HUDEP-2 (cell line): ENCODE data around the gene PTTG2.

ENCODE experiments used
- DNase-seq, 76 experiments: peaks; one replicate each; lab custom pipeline; 2025; ENCODE audit not compliant: unreplicated experiment in 76 of 76; lab: John Stamatoyannopoulos, UW

Gene PTTG2

GRCh38 chr4:37982736-37983135 is 22.5 kb downstream of the PTTG2 start:
- DNase-seq, result no peak

GRCh38 chr4:37983951-37984350 is 23.8 kb downstream of the PTTG2 start:
- no peak for DNase-seq

- no peak for DNase-seq
Measured at GRCh38 chr4:37985730-37986275, 25.6 kb downstream of the PTTG2 start.

- DNase-seq, result no peak
Measured at GRCh38 chr4:37988670-37989069, 28.5 kb downstream of the PTTG2 start.

GRCh38 chr4:37989398-37990260 is 29.4 kb downstream of the PTTG2 start:
- DNase-seq, result no peak

GRCh38 chr4:37990731-37991245 is 30.6 kb downstream of the PTTG2 start:
- DNase-seq, result no peak

GRCh38 chr4:37991623-37992410 is 31.6 kb downstream of the PTTG2 start:
- no peak for DNase-seq

GRCh38 chr4:37993806-37994205 is 33.6 kb downstream of the PTTG2 start:
- no peak for DNase-seq

GRCh38 chr4:37994569-37994968 is 34.4 kb downstream of the PTTG2 start:
- DNase-seq, result no peak

GRCh38 chr4:37995299-37995821 is 35.2 kb downstream of the PTTG2 start:
- no peak for DNase-seq

GRCh38 chr4:37995981-37996775 is 36.0 kb downstream of the PTTG2 start:
- DNase-seq, result no peak

- DNase-seq, result no peak
Measured at GRCh38 chr4:37998226-37998625, 38.0 kb downstream of the PTTG2 start.

GRCh38 chr4:37999000-37999716 is 39.0 kb downstream of the PTTG2 start:
- no peak for DNase-seq

GRCh38 chr4:37999965-38000364 is 39.8 kb downstream of the PTTG2 start:
- no peak for DNase-seq

GRCh38 chr4:38001927-38002326 is 41.7 kb downstream of the PTTG2 start:
- DNase-seq, result no peak

- DNase-seq, result no peak
Measured at GRCh38 chr4:38002451-38003071, 42.4 kb downstream of the PTTG2 start.

GRCh38 chr4:38003102-38003501 is 42.9 kb downstream of the PTTG2 start:
- DNase-seq, result no peak

GRCh38 chr4:38003628-38004027 is 43.4 kb downstream of the PTTG2 start:
- no peak for DNase-seq

GRCh38 chr4:38004062-38004461 is 43.9 kb downstream of the PTTG2 start:
- DNase-seq, result no peak
